GM19099 (cell line): ENCODE data around the gene PPP2R2B.

ENCODE experiments used
- POLR2A ChIP-seq: IDR thresholded peaks from 3 replicates; pipeline ENCODE4 v1.6.1; 2011; ENCODE audit warnings: low read depth; ENCODE audit not compliant: insufficient read length; ENCODE audit errors: extremely low read depth

The PPP2R2B gene

DNA sequence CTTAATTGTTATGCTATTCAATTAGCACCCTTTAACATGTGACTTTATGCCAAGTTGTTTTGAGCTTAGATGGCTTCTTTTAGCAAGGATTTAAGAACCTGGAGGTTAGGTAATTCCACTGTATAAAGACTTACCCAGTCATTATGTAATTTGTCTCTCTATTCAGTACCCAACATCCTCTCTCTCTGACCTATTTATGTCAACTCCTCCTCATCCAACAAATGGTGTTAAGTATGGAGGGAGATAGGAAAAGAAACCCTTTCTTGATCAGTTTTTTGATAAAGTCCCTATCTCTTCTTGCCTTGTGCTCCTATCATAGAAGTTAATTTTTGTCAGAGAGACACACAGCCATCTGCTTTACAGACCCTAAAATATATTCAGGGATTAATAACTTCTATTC lies 181.3 kb downstream of the PPP2R2B start:
- no peak for TF ChIP-seq POLR2A

- TF ChIP-seq POLR2A: no peak
Observed at GRCh38 chr5:146695646-146696045, 182.9 kb downstream of the PPP2R2B start.

- no peak for TF ChIP-seq POLR2A
Observed at GRCh38 chr5:146690880-146691355, 187.6 kb downstream of the PPP2R2B start.

GRCh38 chr5:146687630-146688029 lies 190.9 kb downstream of the PPP2R2B start:
- no peak for TF ChIP-seq POLR2A

DNA sequence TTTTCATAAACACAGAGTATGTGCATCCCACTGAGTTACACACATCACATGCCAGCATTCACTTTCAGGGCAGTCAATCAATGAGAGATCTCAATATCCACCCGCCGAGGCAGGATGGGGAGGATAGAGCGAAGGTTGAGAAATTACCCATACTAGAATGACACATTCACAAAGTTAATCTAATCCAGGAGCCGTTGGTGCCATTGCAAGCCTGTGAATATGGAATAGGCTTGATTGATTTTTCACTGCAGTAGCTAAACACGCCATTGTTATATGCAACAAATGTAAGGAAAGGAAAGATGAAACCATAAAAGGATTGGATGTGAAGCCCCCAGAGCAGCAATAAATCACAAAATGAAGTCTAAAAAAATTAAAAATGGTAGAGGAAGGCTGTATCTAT lies 194.7 kb downstream of the PPP2R2B start:
- no peak for TF ChIP-seq POLR2A

DNA sequence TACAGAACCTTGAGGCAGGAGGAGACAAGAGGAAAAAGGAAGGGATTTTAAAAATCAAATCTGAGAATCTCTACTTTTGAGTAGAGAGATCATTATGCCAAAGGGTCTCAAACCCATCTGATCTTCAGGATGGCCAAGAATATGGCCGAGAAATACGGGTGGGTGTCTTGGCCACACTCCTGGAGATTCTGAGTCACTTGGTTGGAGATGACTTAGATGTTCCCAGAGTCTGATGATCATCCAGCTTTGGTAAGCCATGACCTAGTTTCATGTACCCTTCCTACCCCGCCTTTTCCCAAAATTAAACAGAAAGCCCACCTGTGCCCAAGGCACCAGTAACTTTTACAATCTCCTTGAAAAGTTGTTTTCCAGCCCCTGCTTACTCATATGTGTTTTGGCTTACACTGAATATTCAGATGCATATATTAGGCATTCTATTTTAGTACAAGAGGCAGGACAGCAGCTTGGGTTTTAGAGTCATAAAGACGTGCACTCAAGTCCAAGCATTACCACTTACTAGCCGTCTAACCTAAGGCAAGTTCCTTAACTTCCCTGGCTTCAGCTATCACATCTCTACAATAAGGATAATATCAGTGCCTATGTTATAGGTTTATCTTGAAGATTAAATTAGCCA lies 195.5 kb downstream of the PPP2R2B start:
- TF ChIP-seq POLR2A: no peak

DNA sequence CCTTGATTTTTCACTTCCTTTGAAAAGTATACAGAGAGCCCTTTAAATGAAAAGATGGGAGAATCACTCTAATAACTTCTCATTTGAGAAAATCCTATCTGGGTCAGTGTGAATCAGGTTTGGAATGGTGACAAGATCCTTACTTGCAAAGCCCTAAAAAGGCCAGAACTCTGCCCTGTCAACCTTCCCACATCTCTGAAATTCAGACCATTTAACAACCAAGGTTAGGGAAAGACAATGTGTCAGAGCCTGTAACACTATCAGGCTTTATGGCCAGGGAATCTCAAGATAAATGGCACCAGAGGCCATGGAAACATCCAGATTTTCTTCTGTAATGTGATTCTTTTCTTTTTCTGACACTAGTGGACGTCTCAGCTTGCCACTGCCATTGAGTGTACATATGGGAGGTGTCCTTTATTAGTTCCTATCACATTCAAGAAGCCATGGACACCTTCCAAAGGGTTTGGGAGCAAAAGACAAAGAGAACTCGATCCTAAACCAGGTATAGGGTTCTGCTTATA lies 196.9 kb downstream of the PPP2R2B start:
- TF ChIP-seq POLR2A: no peak

DNA sequence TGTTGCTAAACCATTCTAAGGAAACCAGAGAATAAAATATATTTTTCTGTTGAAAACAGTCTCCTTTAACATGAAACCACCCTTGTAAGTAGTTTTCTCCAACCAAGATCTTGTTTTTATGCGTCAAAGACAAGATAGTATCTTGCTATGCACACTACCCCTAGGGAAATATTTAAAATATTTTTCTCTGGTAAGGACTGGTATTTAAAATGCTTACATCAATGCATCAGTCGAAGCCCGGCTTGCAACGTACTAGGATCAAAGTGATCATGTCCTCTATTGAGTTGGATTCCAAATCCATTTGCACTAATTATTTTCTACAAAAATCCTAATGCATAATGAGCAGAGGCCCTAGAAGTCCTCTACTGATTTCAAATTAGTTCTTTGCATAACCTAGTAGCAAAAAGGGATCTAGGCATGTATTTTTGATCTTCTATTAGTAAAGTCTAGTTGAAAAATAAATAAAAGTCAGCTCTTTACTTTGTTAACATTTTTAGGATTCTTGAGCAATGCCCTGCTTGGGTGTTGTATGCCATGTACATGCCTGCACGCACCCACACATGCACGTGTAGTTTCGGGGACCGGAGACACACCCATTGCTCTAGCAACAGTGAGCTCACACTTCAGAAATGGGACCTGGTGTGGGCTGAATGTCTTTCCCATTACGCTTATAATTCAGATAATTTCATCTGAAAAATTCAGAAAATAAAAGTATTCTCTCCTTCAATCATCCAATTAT lies 197.5 kb downstream of the PPP2R2B start:
- TF ChIP-seq POLR2A: no peak

DNA sequence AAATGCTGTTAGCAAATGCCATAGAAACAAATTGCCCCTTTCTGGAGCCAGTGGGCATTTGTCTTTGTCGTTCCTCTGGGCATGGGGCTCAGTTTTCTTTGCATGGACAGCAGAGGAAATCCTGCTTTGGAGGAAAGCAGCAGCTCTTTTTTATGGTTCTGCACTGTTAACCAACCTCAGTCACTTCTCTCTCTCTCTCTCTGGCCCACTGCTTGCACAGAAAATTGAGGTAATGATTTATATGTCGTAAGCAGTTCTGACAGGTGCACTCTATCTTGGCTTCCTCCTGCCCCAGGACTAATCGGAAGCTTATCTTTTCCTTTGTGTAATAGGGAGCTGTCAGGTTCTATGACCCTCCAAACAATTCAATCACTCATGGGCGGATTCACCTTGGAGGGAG lies 202.9 kb downstream of the PPP2R2B start:
- TF ChIP-seq POLR2A: no peak

- no peak for TF ChIP-seq POLR2A
Observed at GRCh38 chr5:146672866-146673265, 205.7 kb downstream of the PPP2R2B start.

DNA sequence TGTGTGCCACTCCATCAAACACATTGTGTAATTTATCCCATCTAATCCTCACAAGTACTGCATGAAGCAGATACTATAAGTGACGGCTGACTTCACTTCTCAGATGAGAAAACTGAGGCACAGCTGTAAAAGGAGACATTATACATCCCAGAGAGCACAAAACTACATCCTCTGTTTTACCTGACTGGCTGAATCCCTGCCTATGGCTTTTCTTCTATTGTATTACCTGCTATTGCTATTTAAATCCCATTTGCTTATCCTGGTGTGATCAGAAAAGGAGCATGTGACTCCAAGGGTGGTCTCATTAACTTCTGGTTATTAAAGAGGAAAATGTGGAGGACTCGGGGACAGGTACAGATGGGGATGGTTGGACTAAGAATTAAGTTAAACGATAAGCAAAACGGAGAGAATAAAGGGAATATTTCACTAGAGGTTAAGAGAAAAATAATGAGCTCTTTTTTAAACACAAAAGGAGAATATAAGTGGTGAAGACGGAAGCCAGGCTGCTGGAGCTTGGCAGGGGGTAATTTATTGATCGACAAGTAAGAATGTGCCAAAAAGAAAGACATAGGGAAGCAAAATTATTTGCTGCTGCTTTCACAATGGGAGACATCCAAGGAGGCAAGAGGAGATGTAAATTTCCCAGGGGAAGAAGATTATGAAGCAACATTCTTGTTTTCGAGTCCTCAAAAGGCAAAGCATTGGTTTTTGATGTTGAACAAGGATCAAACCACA lies 206.8 kb downstream of the PPP2R2B start:
- TF ChIP-seq POLR2A: no peak

DNA sequence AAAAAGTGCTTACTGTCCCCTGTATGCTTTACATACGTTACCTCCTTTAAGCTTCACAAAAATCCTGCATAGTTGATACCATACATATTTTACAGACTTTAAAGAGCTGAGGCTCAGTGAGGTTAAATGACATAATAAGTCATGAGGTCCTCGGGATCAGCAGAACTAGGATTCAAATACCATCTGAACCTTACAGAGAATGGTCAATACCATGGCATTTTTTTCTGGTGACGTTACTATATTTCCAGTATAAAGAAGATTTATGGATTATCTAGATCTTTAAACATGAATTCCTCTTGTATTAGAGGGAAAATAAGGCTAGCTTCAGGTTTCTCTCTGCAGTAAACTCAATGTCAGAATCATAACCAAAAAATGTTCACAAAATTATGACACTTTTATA lies 208.9 kb downstream of the PPP2R2B start:
- TF ChIP-seq POLR2A: no peak

DNA sequence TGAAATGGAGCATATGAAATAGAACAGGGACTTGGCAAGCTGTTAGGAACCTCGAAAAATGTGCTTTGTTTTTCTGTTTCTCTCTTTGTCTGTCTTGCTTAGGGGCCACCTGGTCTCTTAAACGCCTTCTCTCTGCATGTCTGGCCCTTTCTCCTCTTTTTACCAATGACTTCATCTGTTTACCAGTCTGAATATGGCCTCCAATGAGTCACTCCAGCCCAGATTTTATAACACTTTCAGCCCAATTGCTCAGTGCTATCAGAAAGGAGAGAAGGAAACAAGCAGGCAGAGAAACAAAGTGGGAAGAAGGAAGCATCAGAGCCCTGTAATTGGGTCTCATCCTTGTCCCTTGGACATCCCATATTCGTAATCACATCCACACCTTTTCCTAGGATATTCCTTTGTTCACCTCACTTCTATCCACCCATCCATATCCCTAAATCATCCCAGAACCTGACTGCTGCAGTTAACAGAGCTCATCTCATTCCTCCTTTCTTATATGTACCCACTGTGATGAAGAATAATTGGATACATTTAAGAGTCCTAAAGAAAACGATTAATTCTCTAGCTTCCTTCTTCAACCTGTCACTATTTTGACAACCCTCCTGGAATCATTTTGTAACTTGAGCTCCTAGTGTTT lies 210.8 kb downstream of the PPP2R2B start:
- TF ChIP-seq POLR2A: no peak

DNA sequence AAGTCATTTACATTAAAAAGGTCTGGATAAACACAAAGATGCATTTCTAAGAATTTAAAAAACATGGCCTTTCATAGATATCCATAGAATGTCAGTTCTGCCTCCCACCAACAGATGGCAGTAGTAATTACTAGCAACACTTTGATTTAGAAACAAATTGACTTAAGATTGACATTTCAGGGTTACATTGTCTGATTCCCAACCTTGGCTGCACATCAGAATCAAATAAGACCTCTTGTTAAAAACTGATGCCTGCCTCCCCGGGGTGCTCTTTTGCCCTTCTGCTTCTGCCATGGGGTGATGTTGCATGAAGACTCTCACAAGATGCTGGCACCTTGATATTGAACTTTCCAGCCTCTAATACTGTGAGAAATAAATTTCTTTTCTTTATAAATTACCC lies 216.3 kb downstream of the PPP2R2B start:
- no peak for TF ChIP-seq POLR2A

GRCh38 chr5:146660376-146660960 lies 218.1 kb downstream of the PPP2R2B start:
- TF ChIP-seq POLR2A: no peak
